ENCODE results near the gene ARHGEF16. TPM values are rescaled to one million over a fixed set of nuclear protein-coding genes. Genes with fewer than 3 reads are reported as not detected.

ARHGEF16 gene
- total and polyA plus RNA-seq, 10 donors, result 0.23 to 1.6 (median 0.84) TPM

DNA sequence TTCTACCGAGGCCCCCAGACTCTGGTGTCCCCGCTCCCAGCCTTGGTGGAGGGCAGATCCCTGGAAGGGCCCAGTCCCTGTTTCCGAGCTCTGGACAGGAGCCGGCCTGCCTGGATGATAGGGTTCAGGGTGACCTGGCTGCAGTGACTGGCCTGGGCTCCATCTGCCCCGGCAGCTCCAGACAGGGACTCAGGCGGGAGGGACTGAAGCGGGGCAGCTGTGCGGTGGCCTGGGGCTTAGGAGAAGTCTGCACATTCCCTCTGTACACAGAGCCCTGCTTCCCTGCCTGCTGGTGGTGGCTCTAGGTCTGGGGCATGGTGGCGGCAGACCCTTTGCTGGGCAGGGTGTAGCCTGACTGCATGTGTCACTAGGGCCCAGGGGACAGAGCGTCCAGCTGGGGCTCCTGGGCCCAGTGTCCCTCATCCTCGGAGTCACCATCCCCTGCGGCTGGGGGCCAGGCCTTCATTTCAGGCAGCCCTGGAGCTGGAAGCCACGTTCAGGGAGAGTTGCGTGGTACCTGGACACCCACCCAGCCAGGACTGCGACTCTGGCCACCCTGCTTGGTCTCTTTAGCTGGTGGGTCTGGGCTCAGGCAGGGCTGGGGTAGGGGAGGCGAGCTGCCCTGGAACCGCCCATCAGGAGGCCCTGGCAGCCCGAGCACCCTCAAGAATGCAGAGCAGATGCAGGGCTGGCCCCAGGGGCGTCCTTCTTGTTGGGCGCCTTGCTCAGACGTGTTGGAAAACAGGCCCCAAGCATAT lies 9.6 kb downstream of the ARHGEF16 start:
- H3K27ac ChIP-seq, result no peak overlapping the region
- H3K4me1 ChIP-seq, result peaks cover 0 to 12% (median 4%) of the 10 kb centered on the region in 6 donors
- H3K27me3 ChIP-seq (replicated peaks in 1 of 7), result peaks cover 0 to 21% (median 0%) of the 10 kb centered on the region in 7 donors
- no peaks in the 10 kb centered on the region for H3K9me3 ChIP-seq
- TF ChIP-seq POLR2A (IDR thresholded peaks at IDR 0.05), result no peak
- TF ChIP-seq, protein P1, sequence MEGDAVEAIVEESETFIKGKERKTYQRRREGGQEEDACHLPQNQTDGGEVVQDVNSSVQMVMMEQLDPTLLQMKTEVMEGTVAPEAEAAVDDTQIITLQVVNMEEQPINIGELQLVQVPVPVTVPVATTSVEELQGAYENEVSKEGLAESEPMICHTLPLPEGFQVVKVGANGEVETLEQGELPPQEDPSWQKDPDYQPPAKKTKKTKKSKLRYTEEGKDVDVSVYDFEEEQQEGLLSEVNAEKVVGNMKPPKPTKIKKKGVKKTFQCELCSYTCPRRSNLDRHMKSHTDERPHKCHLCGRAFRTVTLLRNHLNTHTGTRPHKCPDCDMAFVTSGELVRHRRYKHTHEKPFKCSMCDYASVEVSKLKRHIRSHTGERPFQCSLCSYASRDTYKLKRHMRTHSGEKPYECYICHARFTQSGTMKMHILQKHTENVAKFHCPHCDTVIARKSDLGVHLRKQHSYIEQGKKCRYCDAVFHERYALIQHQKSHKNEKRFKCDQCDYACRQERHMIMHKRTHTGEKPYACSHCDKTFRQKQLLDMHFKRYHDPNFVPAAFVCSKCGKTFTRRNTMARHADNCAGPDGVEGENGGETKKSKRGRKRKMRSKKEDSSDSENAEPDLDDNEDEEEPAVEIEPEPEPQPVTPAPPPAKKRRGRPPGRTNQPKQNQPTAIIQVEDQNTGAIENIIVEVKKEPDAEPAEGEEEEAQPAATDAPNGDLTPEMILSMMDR (IDR thresholded peaks at IDR 0.05 in 8 of 11, conservative IDR thresholded peaks at IDR 0.05 in 3 of 11), result no peak
- TF ChIP-seq POLR2AphosphoS5 (IDR thresholded peaks at IDR 0.05), result no peak
- WGBS, 5 donors, result 87 to 93% (median 88%) methylated on average over 6 to 21 of the region's 21 CpGs
- DNase-seq, result peak; percentile 66
- no peak overlapping the region for H3K4me3 ChIP-seq
- intact Hi-C loops (cut with DNase I; ENCODE audit: low total_unique reads), result no loop called here
- H3K36me3 ChIP-seq, result no peaks in the 10 kb centered on the region

DNA sequence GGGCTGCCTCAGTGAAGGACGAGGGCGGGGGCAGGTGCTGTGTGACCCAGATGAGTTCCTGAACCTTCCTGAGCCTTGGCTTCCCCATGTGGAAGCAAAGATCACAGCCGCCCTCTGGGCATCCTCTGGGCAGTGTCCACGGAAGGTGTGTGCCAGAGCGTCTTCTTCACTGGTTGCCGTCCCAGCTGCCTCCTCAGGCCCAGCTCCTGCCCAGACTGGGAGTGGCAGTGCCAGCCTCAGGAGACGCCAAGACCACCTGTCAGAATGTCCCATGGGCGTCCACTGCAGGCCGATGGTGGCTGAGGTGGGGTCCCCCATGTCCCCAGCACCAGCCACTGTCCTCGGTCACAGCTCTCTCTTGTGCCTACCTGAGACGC lies 10.2 kb downstream of the ARHGEF16 start:
- intact Hi-C loops (cut with DNase I; ENCODE audit: low total_unique reads), result no loop called here

DNA sequence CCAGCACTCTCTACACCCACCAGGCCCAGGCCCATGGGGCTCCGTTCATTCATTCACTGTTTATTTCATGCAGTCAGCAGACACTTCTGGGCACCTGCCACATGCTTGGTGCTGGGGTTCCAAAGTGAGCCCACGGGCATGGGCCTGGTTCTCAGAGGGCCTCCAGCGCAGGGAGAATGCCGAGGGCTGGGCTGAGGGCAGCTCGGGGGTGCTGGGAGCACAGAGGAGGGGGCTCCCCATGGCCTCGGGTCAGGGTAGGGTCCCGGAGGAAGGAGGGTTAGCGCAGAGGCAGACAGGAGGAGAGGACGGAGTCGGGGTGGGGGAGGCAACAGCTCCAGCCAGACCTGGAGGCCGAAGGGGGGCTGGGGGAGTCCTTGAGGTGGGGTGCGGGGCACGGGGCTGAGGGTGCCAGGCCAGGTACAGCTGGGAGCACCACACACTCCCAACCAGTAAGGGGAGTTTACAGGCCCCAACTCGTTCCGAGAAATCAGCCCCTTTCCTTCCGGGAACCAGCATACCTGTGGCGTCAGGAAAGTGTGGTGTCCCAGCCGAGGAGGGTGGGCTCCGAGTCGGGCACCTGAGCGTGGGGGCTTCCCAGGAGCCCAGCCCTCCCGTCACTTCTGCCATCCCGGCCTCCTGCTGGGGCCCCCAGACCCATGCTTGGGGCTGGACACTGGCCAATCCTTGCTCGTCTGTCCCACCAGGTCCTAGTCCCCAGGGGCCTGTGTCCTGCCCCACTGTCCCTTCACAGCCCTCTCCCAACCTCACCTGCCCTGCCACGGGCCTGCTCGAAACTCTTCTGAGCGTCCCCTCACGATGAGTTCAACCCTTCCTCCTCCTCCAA lies 10.8 kb downstream of the ARHGEF16 start:
- Histone ChIP-seq H3K27me3 (replicated peaks in 1 of 7) (peaks cover 0 to 21% (median 0%) of the 10 kb centered on the region in 7 donors), H3K27ac (no peak overlapping the region), H3K9me3 (no peaks in the 10 kb centered on the region), H3K4me3 (no peak overlapping the region), H3K36me3 (no peaks in the 10 kb centered on the region), H3K4me1 (peaks cover 0 to 8% (median 0%) of the 10 kb centered on the region in 6 donors)
- WGBS, 5 donors, result 76 to 83% (median 77%) methylated on average over 26 to 28 of the region's 28 CpGs
- TF ChIP-seq, protein P1 (IDR thresholded peaks at IDR 0.05 in 8 of 11, conservative IDR thresholded peaks at IDR 0.05 in 3 of 11), result no peak
- TF ChIP-seq POLR2AphosphoS5 (IDR thresholded peaks at IDR 0.05) (no peak), POLR2A (IDR thresholded peaks at IDR 0.05) (no peak)
- intact Hi-C loops (cut with DNase I; ENCODE audit: low total_unique reads), result no loop called here
- peak; percentile 47 for DNase-seq

More for the DNA sequence above, 10.2 kb downstream of the ARHGEF16 start:
- TF ChIP-seq POLR2A (IDR thresholded peaks at IDR 0.05) (no peak), POLR2AphosphoS5 (IDR thresholded peaks at IDR 0.05) (no peak)
- TF ChIP-seq, protein P1 (IDR thresholded peaks at IDR 0.05 in 8 of 11, conservative IDR thresholded peaks at IDR 0.05 in 3 of 11), result no peak
- peaks cover 0 to 21% (median 0%) of the 10 kb centered on the region in 7 donors for H3K27me3 ChIP-seq (replicated peaks in 1 of 7)
- H3K4me3 ChIP-seq, result no peak overlapping the region
- H3K27ac ChIP-seq, result no peak overlapping the region
- H3K9me3 ChIP-seq, result no peaks in the 10 kb centered on the region
- H3K4me1 ChIP-seq, result peaks cover 0 to 12% (median 3%) of the 10 kb centered on the region in 6 donors
- no peaks in the 10 kb centered on the region for H3K36me3 ChIP-seq
- WGBS, 5 donors, result 86 to 94% (median 88%) methylated on average over 9 to 11 of the region's 11 CpGs; no CpG with 5 or more reads in 1 of the 5 donors
- peak; percentile 41 for DNase-seq

DNA sequence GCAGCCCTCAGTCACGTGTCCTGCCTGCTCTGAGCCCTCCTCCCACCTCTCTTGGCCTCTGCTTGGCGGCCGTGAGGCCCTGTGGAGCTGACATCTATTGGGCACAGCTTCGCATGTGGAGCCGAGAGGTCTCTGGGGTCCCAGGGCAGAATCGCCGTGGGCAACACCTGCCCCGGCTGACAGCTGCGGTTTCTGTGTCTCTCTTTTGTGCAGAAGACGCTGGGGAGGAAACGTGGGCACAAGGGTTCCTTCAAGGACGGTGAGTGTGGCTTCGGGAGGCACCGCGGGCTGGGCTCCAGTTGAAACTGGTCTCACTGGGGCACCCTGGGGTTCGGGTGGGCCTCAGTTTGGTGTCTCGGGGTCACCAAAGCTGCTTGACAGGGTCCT lies 11.5 kb downstream of the ARHGEF16 start:
- 45 to 69% (median 60%) methylated on average over 14 to 17 of the region's 17 CpGs for WGBS, 5 donors
- H3K4me1 ChIP-seq, result peaks cover 0 to 5% (median 1%) of the 10 kb centered on the region in 6 donors
- H3K9me3 ChIP-seq, result no peaks in the 10 kb centered on the region
- TF ChIP-seq, protein P1 (IDR thresholded peaks at IDR 0.05 in 8 of 11, conservative IDR thresholded peaks at IDR 0.05 in 3 of 11), result no peak
- TF ChIP-seq POLR2A (IDR thresholded peaks at IDR 0.05), result no peak
- TF ChIP-seq POLR2AphosphoS5 (IDR thresholded peaks at IDR 0.05), result no peak
- intact Hi-C loops (cut with DNase I; ENCODE audit: low total_unique reads), result no loop called here
- peaks cover 0 to 21% (median 0%) of the 10 kb centered on the region in 7 donors for H3K27me3 ChIP-seq (replicated peaks in 1 of 7)
- H3K4me3 ChIP-seq, result no peak overlapping the region
- peak; percentile 41 for DNase-seq
- H3K27ac ChIP-seq, result no peak overlapping the region
- H3K36me3 ChIP-seq, result no peaks in the 10 kb centered on the region

Data from spleen (tissue), 11 donors.